GM12891 (cell line): Measurements from ENCODE around the gene PMM2.

Source experiments
- POLR2AphosphoS5 ChIP-seq: IDR thresholded peaks from 2 replicates; pipeline ENCODE4 v1.6.1; 2011; ENCODE audit warnings: low read depth, low read length, control low read depth
- TAF1 ChIP-seq: IDR thresholded peaks from 2 replicates; pipeline ENCODE4 v1.6.1; 2011; ENCODE audit warnings: low read depth, low read length, control low read depth

DNA sequence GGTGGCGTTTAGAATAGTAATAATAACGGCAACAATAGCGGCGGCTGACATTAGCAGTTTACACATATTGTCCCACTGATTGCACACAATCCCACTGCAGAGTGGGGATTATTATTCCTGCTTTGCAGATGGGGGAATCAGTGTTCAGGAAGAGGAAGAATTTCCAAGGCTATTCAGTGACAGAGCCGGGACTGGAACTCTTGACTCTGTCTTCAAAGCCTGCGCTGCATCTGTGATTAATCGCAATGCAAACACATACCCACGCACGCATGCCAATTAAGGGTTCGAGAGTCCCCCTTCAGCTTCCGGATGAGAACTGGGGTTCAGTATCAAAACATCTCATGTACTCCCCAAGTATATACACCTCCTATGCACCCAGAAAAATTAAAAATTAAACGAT lies 29.4 kb upstream of the PMM2 start:
- no peak for TF ChIP-seq TAF1
- no peak for TF ChIP-seq POLR2AphosphoS5
